HG02840 (cell line): ENCODE results near the gene PLCL2.

Experiments
- ATAC-seq: cut with Tn5 transposase; IDR thresholded peaks from one replicate; pipeline ENCODE4 v1.9.1; 2021; ENCODE audit warnings: mild to moderate bottlenecking, moderate library complexity, moderate number of reproducible peaks; ENCODE audit not compliant: unreplicated experiment, low FRiP score

PLCL2 gene

GRCh38 chr3:16864610-16865313, 20.0 kb upstream of the PLCL2 start:
- no peak for ATAC-seq

GRCh38 chr3:16865335-16865734, 19.4 kb upstream of the PLCL2 start:
- no peak for ATAC-seq

- no peak for ATAC-seq
These were observed 18.2 kb upstream of the PLCL2 start for GRCh38 chr3:16866571-16866970.

- ATAC-seq: no peak
These were observed 16.2 kb upstream of the PLCL2 start for GRCh38 chr3:16868513-16868912.

- no peak for ATAC-seq
These were observed 15.3 kb upstream of the PLCL2 start for GRCh38 chr3:16869261-16870005.

GRCh38 chr3:16871915-16872842, 12.6 kb upstream of the PLCL2 start:
- ATAC-seq: no peak

- ATAC-seq: no peak
These were observed 10.9 kb upstream of the PLCL2 start for GRCh38 chr3:16873872-16874271.

GRCh38 chr3:16875876-16876550, 8.7 kb upstream of the PLCL2 start:
- no peak for ATAC-seq

GRCh38 chr3:16877505-16877904, 7.2 kb upstream of the PLCL2 start:
- ATAC-seq: no peak

GRCh38 chr3:16877911-16878310, 6.8 kb upstream of the PLCL2 start:
- no peak for ATAC-seq

GRCh38 chr3:16881896-16882630, 2.7 kb upstream of the PLCL2 start:
- no peak for ATAC-seq

GRCh38 chr3:16883057-16883722, 1.6 kb upstream of the PLCL2 start:
- ATAC-seq: no peak

GRCh38 chr3:16883723-16884083, 1.1 kb upstream of the PLCL2 start:
- ATAC-seq: no peak

GRCh38 chr3:16884084-16884747, 539 bp upstream of the PLCL2 start:
- ATAC-seq: peak; percentile 38

- peak; percentile 20 for ATAC-seq
These were observed 993 bp downstream of the PLCL2 start for GRCh38 chr3:16885593-16886302.

GRCh38 chr3:16886303-16886683, 1.5 kb downstream of the PLCL2 start:
- no peak for ATAC-seq

- ATAC-seq: no peak
These were observed 2.4 kb downstream of the PLCL2 start for GRCh38 chr3:16887130-16887529.

- ATAC-seq: no peak
These were observed 3.6 kb downstream of the PLCL2 start for GRCh38 chr3:16888356-16888755.
